Caco-2 (cell line): ENCODE data around the gene DARS1. TPM values are rescaled to one million over a fixed set of nuclear protein-coding genes. Genes with fewer than 3 reads are reported as not detected.

Experiments used
- BruUV-seq: library from RNA; stranded (reverse); fragments of 400-500 nt; replicated peaks from 2 replicates; lab custom pipeline; 2021; lab: Mats Ljungman, UMichigan
- CTCF ChIA-PET: fragments of 300-600 bp; sonication (Branson Sonifier 250); formaldehyde crosslinking; loops from one replicate; lab custom pipeline; 2022; ENCODE audit warnings: antibody characterized with exemption; lab: Charles Lee
- POLR2A ChIA-PET: fragments of 300-600 bp; sonication (Branson Sonifier 250); formaldehyde crosslinking; loops from one replicate; lab custom pipeline; 2022; ENCODE audit warnings: antibody characterized with exemption; lab: Charles Lee
- DNase-seq, 2 experiments: peaks; one replicate each; pipeline versions ENCODE4 v3.0.0 to v3.0.0-alpha.2; 2020 to 2022
- H3K27me3 ChIP-seq: replicated peaks from 2 replicates; pipeline ENCODE4 v1.6.0; 2011; ENCODE audit warnings: low read length; ENCODE audit not compliant: control insufficient read depth, insufficient read depth
- H3K36me3 ChIP-seq: 2 replicates; pipeline ENCODE4 v1.5.1; 2011; ENCODE audit warnings: low read length; ENCODE audit not compliant: control insufficient read depth, insufficient read depth
- H3K4me1 ChIP-seq: fragments of 250-450 bp; sonication (Bioruptor Pico); 2 replicates; pipeline ENCODE4 v1.5.1; 2020; ENCODE audit warnings: mild to moderate bottlenecking
- H3K4me3 ChIP-seq: 2 replicates; pipeline ENCODE4 v1.5.1; 2011; ENCODE audit warnings: low read depth, mild to moderate bottlenecking, control low read depth, low read length
- H3K9me3 ChIP-seq: fragments of 250-450 bp; sonication (Bioruptor Pico); 2 replicates; pipeline ENCODE4 v1.5.1; 2020; ENCODE audit warnings: mild to moderate bottlenecking, moderate library complexity
- H3K27ac Mint-ChIP-seq: one replicate; pipeline ENCODE4 v1.8.0; 2022; ENCODE audit warnings: mixed read lengths; ENCODE audit not compliant: unreplicated experiment
- H3K27me3 Mint-ChIP-seq: one replicate; pipeline ENCODE4 v1.8.0; 2022; ENCODE audit warnings: mixed read lengths; ENCODE audit not compliant: insufficient read depth, unreplicated experiment
- H3K36me3 Mint-ChIP-seq: one replicate; pipeline ENCODE4 v1.8.0; 2022; ENCODE audit warnings: mild to moderate bottlenecking, mixed read lengths; ENCODE audit not compliant: insufficient read depth, unreplicated experiment
- H3K4me1 Mint-ChIP-seq: one replicate; pipeline ENCODE4 v1.8.0; 2022; ENCODE audit warnings: low read depth, mixed read lengths; ENCODE audit not compliant: unreplicated experiment
- H3K4me3 Mint-ChIP-seq: one replicate; pipeline ENCODE4 v1.8.0; 2022; ENCODE audit warnings: mild to moderate bottlenecking, moderate library complexity, mixed read lengths; ENCODE audit not compliant: unreplicated experiment
- H3K9me3 Mint-ChIP-seq: one replicate; pipeline ENCODE4 v1.8.0; 2022; ENCODE audit warnings: mixed read lengths; ENCODE audit not compliant: unreplicated experiment
- CTCF ChIP-seq, 2 experiments: fragments of 200-600 bp in 1 of 2; IDR thresholded peaks; 1 replicate in 1 of 2; 2 replicates in 1 of 2; pipeline versions ENCODE4 v1.5.1 to v1.8.0; 2011 to 2022; ENCODE audit warnings: antibody characterized with exemption in 1 of 2, control low read depth in 1 of 2, inconsistent platforms in 1 of 2, low read depth in 1 of 2, low read length in 1 of 2, mild to moderate bottlenecking in 1 of 2, moderate library complexity in 1 of 2; ENCODE audit not compliant: insufficient read depth in 1 of 2, severe bottlenecking in 1 of 2, unreplicated experiment in 1 of 2
- intact Hi-C: fragments of 100-400 bp; cut with micrococcal nuclease; formaldehyde crosslinking; loops from one replicate; pipeline ENCODE4 v1.10.0; 2022; ENCODE audit not compliant: unreplicated experiment
- total RNA-seq: library from RNA; stranded (reverse); gene quantifications from 2 replicates; pipeline ENCODE4 v1.2.3, GENCODE V29; 2022

The DARS1 gene
- total RNA-seq, 1 experiment from 2014 or later, result 90.9 TPM

- peaks cover 25% of the 10 kb centered on the region for H3K36me3 Mint-ChIP-seq
- no peaks in the 10 kb centered on the region for H3K4me1 Mint-ChIP-seq
- Histone ChIP-seq H3K4me3 (no peak overlapping the region), H3K36me3 (no peaks in the 10 kb centered on the region; the same call in 1 of the 2 replicates), H3K4me1 (peaks cover 6% of the 10 kb centered on the region; the same call in 1 of the 2 replicates), H3K27me3 (no peaks in the 10 kb centered on the region), H3K9me3 (no peaks in the 10 kb centered on the region)
- H3K9me3 Mint-ChIP-seq, result no peaks in the 10 kb centered on the region
- intact Hi-C loops, result no loop called here
- no peak overlapping the region for H3K4me3 Mint-ChIP-seq
- DNase-seq, result no peak
- no peak for TF ChIP-seq CTCF (IDR thresholded peaks at IDR 0.05; ENCODE audit: insufficient read depth in 1 of 2, low read depth in 1 of 2, low read length in 1 of 2, severe bottlenecking in 1 of 2, unreplicated experiment in 1 of 2)
- BruUV-seq, result no TSS peak
- ChIA-PET POLR2A (no interaction called here), CTCF (no interaction called here)
- H3K27me3 Mint-ChIP-seq, result no peaks in the 10 kb centered on the region
- H3K27ac Mint-ChIP-seq, result no peak overlapping the region
These were observed 37.9 kb downstream of the DARS1 start for GRCh38 chr2:135947483-135947882.

GRCh38 chr2:135945526-135945925 lies 39.9 kb downstream of the DARS1 start:
- intact Hi-C loops, result no loop called here
- no peak overlapping the region for H3K27ac Mint-ChIP-seq
- CTCF ChIA-PET, result no interaction called here
- no peaks in the 10 kb centered on the region for H3K27me3 ChIP-seq
- H3K4me3 ChIP-seq, result no peak overlapping the region
- DNase-seq, result no peak
- H3K4me1 ChIP-seq, result peaks cover 6% of the 10 kb centered on the region; the same call in 1 of the 2 replicates
- no peaks in the 10 kb centered on the region for H3K4me1 Mint-ChIP-seq
- H3K36me3 Mint-ChIP-seq, result peaks cover 33% of the 10 kb centered on the region
- H3K4me3 Mint-ChIP-seq, result no peak overlapping the region
- no peaks in the 10 kb centered on the region; the same call in 1 of the 2 replicates for H3K36me3 ChIP-seq
- POLR2A ChIA-PET, result no interaction called here
- no peaks in the 10 kb centered on the region for H3K9me3 ChIP-seq
- H3K27me3 Mint-ChIP-seq, result no peaks in the 10 kb centered on the region
- no peak for TF ChIP-seq CTCF (IDR thresholded peaks at IDR 0.05; ENCODE audit: insufficient read depth in 1 of 2, low read depth in 1 of 2, low read length in 1 of 2, severe bottlenecking in 1 of 2, unreplicated experiment in 1 of 2)
- BruUV-seq, result no TSS peak
- no peaks in the 10 kb centered on the region for H3K9me3 Mint-ChIP-seq

- Histone ChIP-seq H3K36me3 (no peaks in the 10 kb centered on the region; the same call in 1 of the 2 replicates), H3K4me1 (peaks cover 3% of the 10 kb centered on the region; the same call in 1 of the 2 replicates), H3K4me3 (no peak overlapping the region), H3K27me3 (no peaks in the 10 kb centered on the region), H3K9me3 (no peaks in the 10 kb centered on the region)
- no TSS peak for BruUV-seq
- CTCF ChIA-PET, result no interaction called here
- peaks cover 38% of the 10 kb centered on the region for H3K36me3 Mint-ChIP-seq
- no peak overlapping the region for H3K4me3 Mint-ChIP-seq
- POLR2A ChIA-PET, result no interaction called here
- H3K27me3 Mint-ChIP-seq, result no peaks in the 10 kb centered on the region
- TF ChIP-seq CTCF (IDR thresholded peaks at IDR 0.05; ENCODE audit: insufficient read depth in 1 of 2, low read depth in 1 of 2, low read length in 1 of 2, severe bottlenecking in 1 of 2, unreplicated experiment in 1 of 2), result no peak
- H3K4me1 Mint-ChIP-seq, result no peaks in the 10 kb centered on the region
- no peaks in the 10 kb centered on the region for H3K9me3 Mint-ChIP-seq
- intact Hi-C loops, result no loop called here
- no peak for DNase-seq
- H3K27ac Mint-ChIP-seq, result no peak overlapping the region
These were observed 40.8 kb downstream of the DARS1 start for GRCh38 chr2:135944625-135945024.
